SK-N-SH (cell line): Measurements from ENCODE around the gene COX7A2.

ENCODE experiments used
- ELF1 ChIP-seq: IDR thresholded peaks from 2 replicates; pipeline ENCODE4 v1.4.0; 2012
- EZH2phosphoT487 ChIP-seq: fragments of 200-600 bp; sonication (generic); IDR thresholded peaks from 2 replicates; pipeline ENCODE4 v1.6.1; 2017; ENCODE audit warnings: low read depth, mixed run types, mild to moderate bottlenecking, antibody characterized with exemption, moderate library complexity, borderline replicate concordance
- FOXJ3 ChIP-seq: sonication (generic); formaldehyde crosslinking; IDR thresholded peaks from 2 replicates; pipeline ENCODE4 v1.5.1; 2020; ENCODE audit warnings: mild to moderate bottlenecking, missing genetic modification reagents
- FOXM1 ChIP-seq: IDR thresholded peaks from 2 replicates; pipeline ENCODE4 v1.4.0; 2012; ENCODE audit warnings: low read depth, mild to moderate bottlenecking
- JUND ChIP-seq: IDR thresholded peaks from 2 replicates; pipeline ENCODE4 v1.4.0; 2012
- MEF2A ChIP-seq: IDR thresholded peaks from 2 replicates; pipeline ENCODE4 v1.4.0; 2012; ENCODE audit warnings: low read depth, borderline replicate concordance
- POLR2AphosphoS5 ChIP-seq: IDR thresholded peaks from 2 replicates; pipeline ENCODE4 v1.6.1; 2012; ENCODE audit warnings: low read depth, low read length
- RAD21 ChIP-seq: IDR thresholded peaks from 2 replicates; pipeline ENCODE4 v1.6.1; 2012; ENCODE audit warnings: mild to moderate bottlenecking, low read length
- TAF1 ChIP-seq: IDR thresholded peaks from 2 replicates; pipeline ENCODE4 v1.6.1; 2012; ENCODE audit warnings: low read depth, mild to moderate bottlenecking, low read length, moderate library complexity, borderline replicate concordance
- TF ChIP-seq, protein P1 (sequence below): IDR thresholded peaks from 2 replicates; pipeline ENCODE4 v1.6.1; 2012; ENCODE audit warnings: mild to moderate bottlenecking, low read depth, low read length, moderate library complexity
- TF ChIP-seq, protein P2 (sequence below): fragments of 200-600 bp; sonication (generic); IDR thresholded peaks from 2 replicates; pipeline ENCODE4 v1.6.1; 2017; ENCODE audit warnings: antibody characterized with exemption, mild to moderate bottlenecking, moderate library complexity
- TF ChIP-seq, protein P3 (sequence below): IDR thresholded peaks from 2 replicates; pipeline ENCODE4; 2012
- TF ChIP-seq, protein P4 (sequence below): fragments of 150-350 bp; IDR thresholded peaks from 2 replicates; pipeline ENCODE4 v1.6.1; 2016; ENCODE audit warnings: mild to moderate bottlenecking, low read depth, low read length
- TF ChIP-seq, protein P5 (sequence below): fragments of 150-350 bp; IDR thresholded peaks from 2 replicates; pipeline ENCODE4 v1.6.1; 2017; ENCODE audit warnings: antibody characterized with exemption, low read length, low read depth, borderline replicate concordance

DNA sequence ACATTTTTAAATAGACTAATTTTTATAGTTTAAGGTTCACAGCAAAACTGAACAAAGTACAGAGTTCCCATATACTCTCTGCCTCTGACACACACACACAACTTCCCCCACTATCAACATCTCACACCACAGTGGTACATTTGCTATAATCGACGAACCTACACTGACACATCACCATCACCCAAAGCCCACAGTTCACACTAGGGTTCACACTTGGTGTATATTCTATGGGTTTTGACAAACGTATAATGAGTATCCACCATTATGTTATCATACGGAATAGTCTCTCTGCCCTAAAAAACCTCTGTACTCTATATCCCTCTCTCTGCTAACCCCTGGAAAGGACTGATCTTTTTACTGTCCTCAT is 25.4 kb upstream of the COX7A2 start:
- TF ChIP-seq, protein P1, sequence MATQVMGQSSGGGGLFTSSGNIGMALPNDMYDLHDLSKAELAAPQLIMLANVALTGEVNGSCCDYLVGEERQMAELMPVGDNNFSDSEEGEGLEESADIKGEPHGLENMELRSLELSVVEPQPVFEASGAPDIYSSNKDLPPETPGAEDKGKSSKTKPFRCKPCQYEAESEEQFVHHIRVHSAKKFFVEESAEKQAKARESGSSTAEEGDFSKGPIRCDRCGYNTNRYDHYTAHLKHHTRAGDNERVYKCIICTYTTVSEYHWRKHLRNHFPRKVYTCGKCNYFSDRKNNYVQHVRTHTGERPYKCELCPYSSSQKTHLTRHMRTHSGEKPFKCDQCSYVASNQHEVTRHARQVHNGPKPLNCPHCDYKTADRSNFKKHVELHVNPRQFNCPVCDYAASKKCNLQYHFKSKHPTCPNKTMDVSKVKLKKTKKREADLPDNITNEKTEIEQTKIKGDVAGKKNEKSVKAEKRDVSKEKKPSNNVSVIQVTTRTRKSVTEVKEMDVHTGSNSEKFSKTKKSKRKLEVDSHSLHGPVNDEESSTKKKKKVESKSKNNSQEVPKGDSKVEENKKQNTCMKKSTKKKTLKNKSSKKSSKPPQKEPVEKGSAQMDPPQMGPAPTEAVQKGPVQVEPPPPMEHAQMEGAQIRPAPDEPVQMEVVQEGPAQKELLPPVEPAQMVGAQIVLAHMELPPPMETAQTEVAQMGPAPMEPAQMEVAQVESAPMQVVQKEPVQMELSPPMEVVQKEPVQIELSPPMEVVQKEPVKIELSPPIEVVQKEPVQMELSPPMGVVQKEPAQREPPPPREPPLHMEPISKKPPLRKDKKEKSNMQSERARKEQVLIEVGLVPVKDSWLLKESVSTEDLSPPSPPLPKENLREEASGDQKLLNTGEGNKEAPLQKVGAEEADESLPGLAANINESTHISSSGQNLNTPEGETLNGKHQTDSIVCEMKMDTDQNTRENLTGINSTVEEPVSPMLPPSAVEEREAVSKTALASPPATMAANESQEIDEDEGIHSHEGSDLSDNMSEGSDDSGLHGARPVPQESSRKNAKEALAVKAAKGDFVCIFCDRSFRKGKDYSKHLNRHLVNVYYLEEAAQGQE = no peak
- TF ChIP-seq ELF1 (no peak), FOXM1 (no peak), RAD21 (no peak), MEF2A (no peak), FOXJ3 (CRISPR knock-in tag) (no peak), EZH2phosphoT487 (no peak), TAF1 (no peak), POLR2AphosphoS5 (no peak), JUND (no peak)
- TF ChIP-seq, protein P2, sequence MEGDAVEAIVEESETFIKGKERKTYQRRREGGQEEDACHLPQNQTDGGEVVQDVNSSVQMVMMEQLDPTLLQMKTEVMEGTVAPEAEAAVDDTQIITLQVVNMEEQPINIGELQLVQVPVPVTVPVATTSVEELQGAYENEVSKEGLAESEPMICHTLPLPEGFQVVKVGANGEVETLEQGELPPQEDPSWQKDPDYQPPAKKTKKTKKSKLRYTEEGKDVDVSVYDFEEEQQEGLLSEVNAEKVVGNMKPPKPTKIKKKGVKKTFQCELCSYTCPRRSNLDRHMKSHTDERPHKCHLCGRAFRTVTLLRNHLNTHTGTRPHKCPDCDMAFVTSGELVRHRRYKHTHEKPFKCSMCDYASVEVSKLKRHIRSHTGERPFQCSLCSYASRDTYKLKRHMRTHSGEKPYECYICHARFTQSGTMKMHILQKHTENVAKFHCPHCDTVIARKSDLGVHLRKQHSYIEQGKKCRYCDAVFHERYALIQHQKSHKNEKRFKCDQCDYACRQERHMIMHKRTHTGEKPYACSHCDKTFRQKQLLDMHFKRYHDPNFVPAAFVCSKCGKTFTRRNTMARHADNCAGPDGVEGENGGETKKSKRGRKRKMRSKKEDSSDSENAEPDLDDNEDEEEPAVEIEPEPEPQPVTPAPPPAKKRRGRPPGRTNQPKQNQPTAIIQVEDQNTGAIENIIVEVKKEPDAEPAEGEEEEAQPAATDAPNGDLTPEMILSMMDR = no peak
- TF ChIP-seq, protein P3, sequence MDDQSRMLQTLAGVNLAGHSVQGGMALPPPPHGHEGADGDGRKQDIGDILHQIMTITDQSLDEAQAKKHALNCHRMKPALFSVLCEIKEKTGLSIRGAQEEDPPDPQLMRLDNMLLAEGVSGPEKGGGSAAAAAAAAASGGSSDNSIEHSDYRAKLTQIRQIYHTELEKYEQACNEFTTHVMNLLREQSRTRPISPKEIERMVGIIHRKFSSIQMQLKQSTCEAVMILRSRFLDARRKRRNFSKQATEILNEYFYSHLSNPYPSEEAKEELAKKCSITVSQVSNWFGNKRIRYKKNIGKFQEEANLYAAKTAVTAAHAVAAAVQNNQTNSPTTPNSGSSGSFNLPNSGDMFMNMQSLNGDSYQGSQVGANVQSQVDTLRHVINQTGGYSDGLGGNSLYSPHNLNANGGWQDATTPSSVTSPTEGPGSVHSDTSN = no peak
- TF ChIP-seq, protein P4, sequence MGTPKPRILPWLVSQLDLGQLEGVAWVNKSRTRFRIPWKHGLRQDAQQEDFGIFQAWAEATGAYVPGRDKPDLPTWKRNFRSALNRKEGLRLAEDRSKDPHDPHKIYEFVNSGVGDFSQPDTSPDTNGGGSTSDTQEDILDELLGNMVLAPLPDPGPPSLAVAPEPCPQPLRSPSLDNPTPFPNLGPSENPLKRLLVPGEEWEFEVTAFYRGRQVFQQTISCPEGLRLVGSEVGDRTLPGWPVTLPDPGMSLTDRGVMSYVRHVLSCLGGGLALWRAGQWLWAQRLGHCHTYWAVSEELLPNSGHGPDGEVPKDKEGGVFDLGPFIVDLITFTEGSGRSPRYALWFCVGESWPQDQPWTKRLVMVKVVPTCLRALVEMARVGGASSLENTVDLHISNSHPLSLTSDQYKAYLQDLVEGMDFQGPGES = no peak
- TF ChIP-seq, protein P5, sequence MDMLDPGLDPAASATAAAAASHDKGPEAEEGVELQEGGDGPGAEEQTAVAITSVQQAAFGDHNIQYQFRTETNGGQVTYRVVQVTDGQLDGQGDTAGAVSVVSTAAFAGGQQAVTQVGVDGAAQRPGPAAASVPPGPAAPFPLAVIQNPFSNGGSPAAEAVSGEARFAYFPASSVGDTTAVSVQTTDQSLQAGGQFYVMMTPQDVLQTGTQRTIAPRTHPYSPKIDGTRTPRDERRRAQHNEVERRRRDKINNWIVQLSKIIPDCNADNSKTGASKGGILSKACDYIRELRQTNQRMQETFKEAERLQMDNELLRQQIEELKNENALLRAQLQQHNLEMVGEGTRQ = no peak
